K562 (cell line): Measurements from ENCODE around the gene ABHD16A. TPM values are rescaled to one million over a fixed set of nuclear protein-coding genes. Genes with fewer than 3 reads are reported as not detected.
A peak's percentile ranks its signal among the peaks of the same experiment; 100 is the strongest.

Experiments
- ARHGAP35 ChIP-seq: fragments of 450-650 bp; IDR thresholded peaks from 2 replicates; pipeline ENCODE4 v1.6.1; 2018; ENCODE audit not compliant: partially characterized antibody
- ARID2 ChIP-seq: fragments of 450-650 bp; IDR thresholded peaks from 2 replicates; pipeline ENCODE4 v1.6.1; 2017; ENCODE audit warnings: antibody characterized with exemption, mild to moderate bottlenecking
- CHCHD3 ChIP-seq: fragments of 250-450 bp; sonication (Bioruptor Pico); IDR thresholded peaks from 2 replicates; pipeline ENCODE4 v2.1.2; 2022; ENCODE audit warnings: mild to moderate bottlenecking
- FOS ChIP-seq: IDR thresholded peaks from 3 replicates; pipeline ENCODE4 v1.6.1; 2011; ENCODE audit not compliant: insufficient read length; ENCODE audit errors: extremely low read depth
- GABPB2 ChIP-seq: fragments of 250-450 bp; sonication (Bioruptor Pico); conservative IDR thresholded peaks from 2 replicates; pipeline ENCODE4 v1.5.1; 2021; ENCODE audit warnings: mild to moderate bottlenecking
- HDAC2 ChIP-seq: fragments of 450-650 bp; IDR thresholded peaks from 2 replicates; pipeline ENCODE4 v1.6.1; 2016; ENCODE audit warnings: mild to moderate bottlenecking
- HNRNPH1 ChIP-seq: fragments of 200-400 bp; formaldehyde crosslinking; optimal IDR thresholded peaks from 2 replicates; pipeline ENCODE3; 2017; ENCODE audit warnings: low read depth, mild to moderate bottlenecking, low read length, moderate library complexity
- HNRNPUL1 ChIP-seq: fragments of 200-400 bp; formaldehyde crosslinking; IDR thresholded peaks from 2 replicates; pipeline ENCODE4 v1.6.1; 2017; ENCODE audit warnings: low read length
- HOXB6 ChIP-seq: fragments of 250-450 bp; sonication (Bioruptor Pico); IDR thresholded peaks from 2 replicates; pipeline ENCODE4 v1.5.1; 2022; ENCODE audit warnings: mild to moderate bottlenecking, borderline replicate concordance
- SLC30A9 ChIP-seq: fragments of 250-450 bp; sonication (Bioruptor Pico); IDR thresholded peaks from 2 replicates; pipeline ENCODE4 v1.8.0; 2022; ENCODE audit warnings: mild to moderate bottlenecking, moderate library complexity
- YY1 ChIP-seq, 3 experiments: IDR thresholded peaks; 2 replicates each; pipeline ENCODE4 v1.6.1; 2011; ENCODE audit warnings: low read length in 2 of 3, mild to moderate bottlenecking in 2 of 3, moderate library complexity in 2 of 3, borderline replicate concordance in 1 of 3, control low read depth in 1 of 3, low read depth in 1 of 3; ENCODE audit not compliant: insufficient read depth in 3 of 3, insufficient replicate concordance in 2 of 3, control insufficient read depth in 1 of 3, insufficient read length in 1 of 3; ENCODE audit errors: extremely low read depth in 1 of 3
- ZNF384 ChIP-seq: IDR thresholded peaks from 2 replicates; pipeline ENCODE4 v1.6.1; 2012; ENCODE audit warnings: low read depth, low read length, improper control_type of control experiment
- polyA plus RNA-seq, 8 experiments: library from polyadenylated mRNA; depleted of rRNA in 4 of 8; stranded (reverse) in 5 of 8; unstranded in 3 of 8; fragments of >200 nt; fragmentation: Nextera tagmentation in 2 of 8; fragmentation: Illumina TruSeq in 1 of 8; extraction: Ambion mirVana in 2 of 8; extraction: Trizol in 1 of 8; gene quantifications; 2 replicates each; pipeline versions ENCODE4 v1.2.1 to v1.2.3, GENCODE V29; 2011 to 2014; ENCODE audit warnings: inconsistent platforms in 1 of 8, missing spikeins in 1 of 8
- total RNA-seq, 7 experiments: library from RNA; depleted of rRNA in 6 of 7; stranded (reverse); fragments of >200 nt in 6 of 7; fragmentation: Illumina TruSeq in 2 of 7; extraction: Trizol in 2 of 7; gene quantifications; 2 replicates each; pipeline versions ENCODE4 v1.2.1 to v1.2.3, GENCODE V29; 2011 to 2021; ENCODE audit warnings: low replicate concordance in 1 of 7
- TF ChIP-seq, protein P1 (sequence below): fragments of 250-450 bp; sonication (Bioruptor Pico); IDR thresholded peaks from 2 replicates; pipeline ENCODE4 v1.9.0; 2021; ENCODE audit warnings: mild to moderate bottlenecking, inconsistent platforms
- TF ChIP-seq, protein P2 (sequence below): fragments of 250-450 bp; sonication (Bioruptor Pico); IDR thresholded peaks from 2 replicates; pipeline ENCODE4 v1.8.0; 2022; ENCODE audit warnings: inconsistent platforms, mild to moderate bottlenecking, moderate library complexity, borderline replicate concordance
- TF ChIP-seq, protein P3 (sequence below): IDR thresholded peaks from 2 replicates; pipeline ENCODE4 v1.6.1; 2012; ENCODE audit warnings: low read depth, low read length, improper control_type of control experiment, borderline replicate concordance
- TF ChIP-seq, protein P4 (sequence below): sonication (generic); formaldehyde crosslinking; IDR thresholded peaks from 2 replicates; pipeline ENCODE4 v1.8.0; 2023; ENCODE audit warnings: missing genetic modification reagents, mild to moderate bottlenecking, borderline replicate concordance

Gene ABHD16A
- total and polyA plus RNA-seq, 9 of the 15 experiments (the other 6 are each of a cell fraction or from before 2014, with no cell fraction given), result 25.8 to 120 (median 81.6) TPM

DNA sequence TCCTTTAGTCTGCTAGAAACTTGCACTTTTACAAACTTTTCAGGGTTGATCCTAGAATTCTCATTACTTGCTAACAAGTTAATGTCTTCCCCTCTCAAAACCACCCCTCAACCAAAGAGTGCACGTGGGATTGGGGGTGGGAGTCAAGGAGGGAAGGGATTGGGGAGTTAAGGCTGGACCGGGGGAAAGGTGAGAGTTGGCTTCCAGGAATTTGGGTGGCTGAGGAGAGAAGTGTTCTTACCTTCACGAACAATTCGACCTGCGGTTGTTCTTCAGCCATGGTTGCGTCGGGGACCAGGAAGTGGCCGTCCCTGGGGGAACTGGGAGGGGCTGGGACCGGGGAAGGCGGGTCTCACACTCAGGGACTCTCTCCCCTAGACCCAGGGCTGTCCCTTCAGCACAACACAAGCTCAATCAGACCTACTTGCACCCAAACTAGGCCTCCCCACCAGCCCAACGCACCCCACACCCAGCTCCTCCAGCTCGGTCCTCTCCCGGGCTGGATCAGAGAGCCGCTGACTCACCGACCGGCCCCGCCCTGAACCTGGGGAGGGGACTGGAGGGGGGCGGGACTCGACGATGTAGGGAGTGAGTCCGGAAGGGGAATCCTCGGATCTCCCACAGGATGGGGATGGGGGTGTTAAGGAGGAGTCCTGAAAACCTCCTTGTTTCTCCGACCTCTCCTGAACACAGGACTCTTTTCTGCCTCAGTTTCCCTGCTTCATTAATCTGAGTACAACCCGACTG is 33.1 kb upstream of the ABHD16A start, which contains the start of gene CLIC1 (continued):
- TF ChIP-seq HNRNPUL1 (no peak; the same call in 1 of the 2 replicates), YY1 (IDR thresholded peaks at IDR 0.05; ENCODE audit: borderline replicate concordance in 1 of 3, control insufficient read depth in 1 of 3, extremely low read depth in 1 of 3, insufficient read depth in 3 of 3, insufficient read length in 1 of 3, insufficient replicate concordance in 2 of 3, low read depth in 1 of 3, low read length in 2 of 3) (peak in 1 of 3 experiments; percentile 75), HNRNPH1 (no peak), CHCHD3 (peak; percentile 95), HOXB6 (CRISPR knock-in tag) (no peak), ARID2 (no peak), HDAC2 (peak; percentile 30), ARHGAP35 (no peak), FOS (no peak), SLC30A9 (CRISPR knock-in tag) (0 out of 2 replicates have a peak, but pooled peaks have one; percentile 3), GABPB2 (peak; percentile 86; the same call in 1 of the 2 replicates), ZNF384 (no peak)
- TF ChIP-seq, protein P1, sequence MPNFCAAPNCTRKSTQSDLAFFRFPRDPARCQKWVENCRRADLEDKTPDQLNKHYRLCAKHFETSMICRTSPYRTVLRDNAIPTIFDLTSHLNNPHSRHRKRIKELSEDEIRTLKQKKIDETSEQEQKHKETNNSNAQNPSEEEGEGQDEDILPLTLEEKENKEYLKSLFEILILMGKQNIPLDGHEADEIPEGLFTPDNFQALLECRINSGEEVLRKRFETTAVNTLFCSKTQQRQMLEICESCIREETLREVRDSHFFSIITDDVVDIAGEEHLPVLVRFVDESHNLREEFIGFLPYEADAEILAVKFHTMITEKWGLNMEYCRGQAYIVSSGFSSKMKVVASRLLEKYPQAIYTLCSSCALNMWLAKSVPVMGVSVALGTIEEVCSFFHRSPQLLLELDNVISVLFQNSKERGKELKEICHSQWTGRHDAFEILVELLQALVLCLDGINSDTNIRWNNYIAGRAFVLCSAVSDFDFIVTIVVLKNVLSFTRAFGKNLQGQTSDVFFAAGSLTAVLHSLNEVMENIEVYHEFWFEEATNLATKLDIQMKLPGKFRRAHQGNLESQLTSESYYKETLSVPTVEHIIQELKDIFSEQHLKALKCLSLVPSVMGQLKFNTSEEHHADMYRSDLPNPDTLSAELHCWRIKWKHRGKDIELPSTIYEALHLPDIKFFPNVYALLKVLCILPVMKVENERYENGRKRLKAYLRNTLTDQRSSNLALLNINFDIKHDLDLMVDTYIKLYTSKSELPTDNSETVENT (CRISPR knock-in tag), result peak; percentile 97
- TF ChIP-seq, protein P2, sequence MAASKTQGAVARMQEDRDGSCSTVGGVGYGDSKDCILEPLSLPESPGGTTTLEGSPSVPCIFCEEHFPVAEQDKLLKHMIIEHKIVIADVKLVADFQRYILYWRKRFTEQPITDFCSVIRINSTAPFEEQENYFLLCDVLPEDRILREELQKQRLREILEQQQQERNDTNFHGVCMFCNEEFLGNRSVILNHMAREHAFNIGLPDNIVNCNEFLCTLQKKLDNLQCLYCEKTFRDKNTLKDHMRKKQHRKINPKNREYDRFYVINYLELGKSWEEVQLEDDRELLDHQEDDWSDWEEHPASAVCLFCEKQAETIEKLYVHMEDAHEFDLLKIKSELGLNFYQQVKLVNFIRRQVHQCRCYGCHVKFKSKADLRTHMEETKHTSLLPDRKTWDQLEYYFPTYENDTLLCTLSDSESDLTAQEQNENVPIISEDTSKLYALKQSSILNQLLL (CRISPR knock-in tag), result no peak
- TF ChIP-seq, protein P3, sequence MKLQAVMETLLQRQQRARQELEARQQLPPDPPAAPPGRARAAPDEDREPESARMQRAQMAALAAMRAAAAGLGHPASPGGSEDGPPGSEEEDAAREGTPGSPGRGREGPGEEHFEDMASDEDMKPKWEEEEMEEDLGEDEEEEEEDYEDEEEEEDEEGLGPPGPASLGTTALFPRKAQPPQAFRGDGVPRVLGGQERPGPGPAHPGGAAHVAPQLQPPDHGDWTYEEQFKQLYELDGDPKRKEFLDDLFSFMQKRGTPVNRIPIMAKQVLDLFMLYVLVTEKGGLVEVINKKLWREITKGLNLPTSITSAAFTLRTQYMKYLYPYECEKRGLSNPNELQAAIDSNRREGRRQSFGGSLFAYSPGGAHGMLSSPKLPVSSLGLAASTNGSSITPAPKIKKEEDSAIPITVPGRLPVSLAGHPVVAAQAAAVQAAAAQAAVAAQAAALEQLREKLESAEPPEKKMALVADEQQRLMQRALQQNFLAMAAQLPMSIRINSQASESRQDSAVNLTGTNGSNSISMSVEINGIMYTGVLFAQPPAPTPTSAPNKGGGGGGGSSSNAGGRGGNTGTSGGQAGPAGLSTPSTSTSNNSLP, result no peak
- TF ChIP-seq, protein P4, sequence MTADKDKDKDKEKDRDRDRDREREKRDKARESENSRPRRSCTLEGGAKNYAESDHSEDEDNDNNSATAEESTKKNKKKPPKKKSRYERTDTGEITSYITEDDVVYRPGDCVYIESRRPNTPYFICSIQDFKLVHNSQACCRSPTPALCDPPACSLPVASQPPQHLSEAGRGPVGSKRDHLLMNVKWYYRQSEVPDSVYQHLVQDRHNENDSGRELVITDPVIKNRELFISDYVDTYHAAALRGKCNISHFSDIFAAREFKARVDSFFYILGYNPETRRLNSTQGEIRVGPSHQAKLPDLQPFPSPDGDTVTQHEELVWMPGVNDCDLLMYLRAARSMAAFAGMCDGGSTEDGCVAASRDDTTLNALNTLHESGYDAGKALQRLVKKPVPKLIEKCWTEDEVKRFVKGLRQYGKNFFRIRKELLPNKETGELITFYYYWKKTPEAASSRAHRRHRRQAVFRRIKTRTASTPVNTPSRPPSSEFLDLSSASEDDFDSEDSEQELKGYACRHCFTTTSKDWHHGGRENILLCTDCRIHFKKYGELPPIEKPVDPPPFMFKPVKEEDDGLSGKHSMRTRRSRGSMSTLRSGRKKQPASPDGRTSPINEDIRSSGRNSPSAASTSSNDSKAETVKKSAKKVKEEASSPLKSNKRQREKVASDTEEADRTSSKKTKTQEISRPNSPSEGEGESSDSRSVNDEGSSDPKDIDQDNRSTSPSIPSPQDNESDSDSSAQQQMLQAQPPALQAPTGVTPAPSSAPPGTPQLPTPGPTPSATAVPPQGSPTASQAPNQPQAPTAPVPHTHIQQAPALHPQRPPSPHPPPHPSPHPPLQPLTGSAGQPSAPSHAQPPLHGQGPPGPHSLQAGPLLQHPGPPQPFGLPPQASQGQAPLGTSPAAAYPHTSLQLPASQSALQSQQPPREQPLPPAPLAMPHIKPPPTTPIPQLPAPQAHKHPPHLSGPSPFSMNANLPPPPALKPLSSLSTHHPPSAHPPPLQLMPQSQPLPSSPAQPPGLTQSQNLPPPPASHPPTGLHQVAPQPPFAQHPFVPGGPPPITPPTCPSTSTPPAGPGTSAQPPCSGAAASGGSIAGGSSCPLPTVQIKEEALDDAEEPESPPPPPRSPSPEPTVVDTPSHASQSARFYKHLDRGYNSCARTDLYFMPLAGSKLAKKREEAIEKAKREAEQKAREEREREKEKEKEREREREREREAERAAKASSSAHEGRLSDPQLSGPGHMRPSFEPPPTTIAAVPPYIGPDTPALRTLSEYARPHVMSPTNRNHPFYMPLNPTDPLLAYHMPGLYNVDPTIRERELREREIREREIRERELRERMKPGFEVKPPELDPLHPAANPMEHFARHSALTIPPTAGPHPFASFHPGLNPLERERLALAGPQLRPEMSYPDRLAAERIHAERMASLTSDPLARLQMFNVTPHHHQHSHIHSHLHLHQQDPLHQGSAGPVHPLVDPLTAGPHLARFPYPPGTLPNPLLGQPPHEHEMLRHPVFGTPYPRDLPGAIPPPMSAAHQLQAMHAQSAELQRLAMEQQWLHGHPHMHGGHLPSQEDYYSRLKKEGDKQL (CRISPR knock-in tag), result no peak
